MCF 10A (cell line): Measurements from ENCODE around the gene GAPDHS. TPM values are rescaled to one million over a fixed set of nuclear protein-coding genes. Genes with fewer than 3 reads are reported as not detected.

Experiments
- BruUV-seq: library from RNA; stranded (reverse); fragments of 400-500 nt; replicated peaks from 2 replicates; lab custom pipeline; 2021; lab: Mats Ljungman, UMichigan
- CTCF ChIA-PET: fragments of 300-600 bp; sonication (Branson Sonifier 250); formaldehyde crosslinking; extraction: SDS; loops from one replicate; lab custom pipeline; 2021; ENCODE audit warnings: antibody characterized with exemption, inconsistent platforms; lab: Yijun Ruan, JAX
- POLR2A ChIA-PET: fragments of 300-600, 350-650 bp; sonication (Branson Sonifier 250); formaldehyde crosslinking; extraction: SDS; loops from one replicate; lab custom pipeline; 2020; ENCODE audit warnings: antibody characterized with exemption, inconsistent platforms; lab: Yijun Ruan, JAX
- DNase-seq: peaks from one replicate; pipeline ENCODE4 v3.0.0-alpha.2; 2018; ENCODE audit not compliant: unreplicated experiment
- H3K27ac Mint-ChIP-seq: one replicate; pipeline ENCODE4 v1.8.0; 2022; ENCODE audit warnings: mild to moderate bottlenecking, low read depth, mixed read lengths; ENCODE audit not compliant: unreplicated experiment
- H3K27me3 Mint-ChIP-seq: one replicate; pipeline ENCODE4 v1.8.0; 2022; ENCODE audit warnings: mixed read lengths; ENCODE audit not compliant: insufficient read depth, unreplicated experiment
- H3K36me3 Mint-ChIP-seq: one replicate; pipeline ENCODE4 v1.8.0; 2022; ENCODE audit warnings: mild to moderate bottlenecking, moderate library complexity, mixed read lengths; ENCODE audit not compliant: insufficient read depth, unreplicated experiment
- H3K4me1 Mint-ChIP-seq: one replicate; pipeline ENCODE4 v1.8.0; 2022; ENCODE audit warnings: mixed read lengths; ENCODE audit not compliant: insufficient read depth, unreplicated experiment
- H3K4me3 Mint-ChIP-seq: one replicate; pipeline ENCODE4 v1.8.0; 2022; ENCODE audit warnings: mild to moderate bottlenecking, moderate library complexity, mixed read lengths; ENCODE audit not compliant: unreplicated experiment
- H3K9me3 Mint-ChIP-seq: one replicate; pipeline ENCODE4 v1.8.0; 2022; ENCODE audit warnings: mixed read lengths; ENCODE audit not compliant: unreplicated experiment
- CTCF ChIP-seq: fragments of 200-600 bp; IDR thresholded peaks from one replicate; pipeline ENCODE4 v1.8.0; 2022; ENCODE audit warnings: antibody characterized with exemption, mild to moderate bottlenecking; ENCODE audit not compliant: unreplicated experiment
- intact Hi-C: fragments of 100-400 bp; cut with micrococcal nuclease; formaldehyde crosslinking; loops from 2 replicates; pipeline ENCODE4 v1.14.1; 2022
- total RNA-seq: library from RNA; stranded (reverse); gene quantifications from 2 replicates; pipeline ENCODE4 v1.2.3, GENCODE V29; 2022

Gene GAPDHS
- total RNA-seq, 1 experiment from 2014 or later: not detected

- Mint-ChIP-seq H3K36me3 (no peaks in the 10 kb centered on the region), H3K27me3 (peaks cover 23% of the 10 kb centered on the region), H3K4me3 (no peak overlapping the region), H3K9me3 (no peaks in the 10 kb centered on the region), H3K4me1 (no peaks in the 10 kb centered on the region), H3K27ac (no peak overlapping the region)
- POLR2A ChIA-PET: no interaction called here
- no peak for TF ChIP-seq CTCF
- DNase-seq: no peak
- no TSS peak for BruUV-seq
- intact Hi-C loops: no loop called here
- CTCF ChIA-PET: no interaction called here
These were observed 36.1 kb downstream of the GAPDHS start for GRCh38 chr19:35569281-35569781.

- ChIA-PET POLR2A (no interaction called here), CTCF (no interaction called here)
- intact Hi-C loops: no loop called here
- TF ChIP-seq CTCF: no peak
- Mint-ChIP-seq H3K4me1 (no peaks in the 10 kb centered on the region), H3K27me3 (peaks cover 23% of the 10 kb centered on the region), H3K9me3 (peaks cover 12% of the 10 kb centered on the region), H3K36me3 (peaks cover 5% of the 10 kb centered on the region), H3K27ac (no peak overlapping the region), H3K4me3 (no peak overlapping the region)
- no peak for DNase-seq
- no TSS peak for BruUV-seq
These were observed 38.2 kb downstream of the GAPDHS start for GRCh38 chr19:35571406-35571965.

GRCh38 chr19:35577918-35578317 lies 44.7 kb downstream of the GAPDHS start:
- Mint-ChIP-seq H3K4me1 (no peaks in the 10 kb centered on the region), H3K27ac (no peak overlapping the region), H3K4me3 (no peak overlapping the region), H3K27me3 (peaks cover under 1% of the 10 kb centered on the region), H3K9me3 (peaks cover 19% of the 10 kb centered on the region), H3K36me3 (peaks cover 5% of the 10 kb centered on the region)
- intact Hi-C loops: no loop called here
- no peak for TF ChIP-seq CTCF
- ChIA-PET POLR2A (no interaction called here), CTCF (interaction anchor here (1.6 kb wide), 1 partner anchor 14 kb away, joined by 7 read pairs; no protein-coding TSS in a partner anchor)
- DNase-seq: no peak
- BruUV-seq: no TSS peak

GRCh38 chr19:35578707-35579106 lies 45.5 kb downstream of the GAPDHS start:
- ChIA-PET CTCF (interaction anchor here (0.6 to 1.6 kb wide), 4 partner anchors 13 to 423 kb away, joined by 3 to 7 read pairs (median 4); no protein-coding TSS in a partner anchor), POLR2A (no interaction called here)
- H3K27me3 Mint-ChIP-seq: peaks cover 9% of the 10 kb centered on the region
- DNase-seq: no peak
- intact Hi-C loops: no loop called here
- H3K4me1 Mint-ChIP-seq: no peaks in the 10 kb centered on the region
- peaks cover 19% of the 10 kb centered on the region for H3K9me3 Mint-ChIP-seq
- H3K36me3 Mint-ChIP-seq: peaks cover 5% of the 10 kb centered on the region
- no peak for TF ChIP-seq CTCF
- H3K27ac Mint-ChIP-seq: no peak overlapping the region
- H3K4me3 Mint-ChIP-seq: no peak overlapping the region
- no TSS peak for BruUV-seq
